ENCODE measurements around the gene PCDH9. TPM values are rescaled to one million over a fixed set of nuclear protein-coding genes. Genes with fewer than 3 reads are reported as not detected.

PCDH9 gene
- total and polyA plus RNA-seq, 2 experiments from 2014 or later = 0.31 to 0.52 TPM

- Mint-ChIP-seq H3K4me3 (no peak overlapping the region), H3K27ac (no peak overlapping the region), H3K36me3 (ENCODE audit: low read depth) (no peaks in the 10 kb centered on the region), H3K27me3 (ENCODE audit: insufficient read depth, low read depth, poor library complexity) (peaks cover 2% of the 10 kb centered on the region), H3K9me3 (no peaks in the 10 kb centered on the region), H3K4me1 (peaks cover 15% of the 10 kb centered on the region; the same call in 2 of the 3 replicates)
- H3K27me3 ChIP-seq (ENCODE audit: insufficient read depth) = no peaks in the 10 kb centered on the region
- no peaks in the 10 kb centered on the region for H4K20me1 ChIP-seq (replicated peaks; ENCODE audit: insufficient read depth)
- H3K4me1 ChIP-seq (ENCODE audit: insufficient read depth) = peaks cover 19% of the 10 kb centered on the region
- H3K27ac ChIP-seq (ENCODE audit: low read depth) = no peak overlapping the region
- no peak overlapping the region for H3K4me3 ChIP-seq
- no peak for DNase-seq (ENCODE audit: low spot score)
- no peak for TF ChIP-seq CTCF (conservative IDR thresholded peaks at IDR 0.05; ENCODE audit: low read depth in 2 of 2)
- TF ChIP-seq STAT1 (IDR thresholded peaks at IDR 0.05; ENCODE audit: unreplicated experiment) = no peak
- TF ChIP-seq ZNF331 (CRISPR knock-in tag; IDR thresholded peaks at IDR 0.05; ENCODE audit: low read depth) = no peak
- no peak for TF ChIP-seq CREB1 (CRISPR knock-in tag; IDR thresholded peaks at IDR 0.05; ENCODE audit: low read depth)
- TF ChIP-seq EZH2 (IDR thresholded peaks at IDR 0.05; ENCODE audit: low read depth, unreplicated experiment) = no peak
- no peak for TF ChIP-seq NANOG (IDR thresholded peaks at IDR 0.05; ENCODE audit: borderline replicate concordance)
- no peaks in the 10 kb centered on the region for H3K9me2 ChIP-seq (ENCODE audit: insufficient read depth)
- no peak for ATAC-seq
- no peaks in the 10 kb centered on the region for H3F3A ChIP-seq (replicated peaks; ENCODE audit: low read depth)
- H2AFZ ChIP-seq = peak overlapping the region; percentile 49; the same call in 1 of the 2 replicates
- H3K36me3 ChIP-seq (ENCODE audit: insufficient read depth) = no peaks in the 10 kb centered on the region
- H3K4me2 ChIP-seq = no peak overlapping the region
- no peaks in the 10 kb centered on the region for H3K79me2 ChIP-seq (replicated peaks; ENCODE audit: insufficient read depth)
Observed at GRCh38 chr13:66345971-66346370, 884.2 kb downstream of the PCDH9 start.

GRCh38 chr13:66345518-66345810 lies 884.7 kb downstream of the PCDH9 start:
- peaks cover 15% of the 10 kb centered on the region; the same call in 2 of the 3 replicates for H3K4me1 Mint-ChIP-seq
- Histone ChIP-seq H3K9me2 (ENCODE audit: insufficient read depth) (no peaks in the 10 kb centered on the region), H2AFZ (no peak overlapping the region; the same call in 1 of the 2 replicates), H3K4me2 (no peak overlapping the region), H3K4me3 (no peak overlapping the region), H4K20me1 (replicated peaks; ENCODE audit: insufficient read depth) (no peaks in the 10 kb centered on the region), H3K4me1 (ENCODE audit: insufficient read depth) (peaks cover 19% of the 10 kb centered on the region), H3K79me2 (replicated peaks; ENCODE audit: insufficient read depth) (no peaks in the 10 kb centered on the region), H3K27ac (ENCODE audit: low read depth) (no peak overlapping the region), H3F3A (replicated peaks; ENCODE audit: low read depth) (no peaks in the 10 kb centered on the region), H3K36me3 (ENCODE audit: insufficient read depth) (no peaks in the 10 kb centered on the region), H3K27me3 (ENCODE audit: insufficient read depth) (no peaks in the 10 kb centered on the region)
- H3K9me3 Mint-ChIP-seq = no peaks in the 10 kb centered on the region
- no peak for ATAC-seq
- DNase-seq (ENCODE audit: low spot score) = no peak
- no peak overlapping the region for H3K27ac Mint-ChIP-seq
- H3K27me3 Mint-ChIP-seq (ENCODE audit: insufficient read depth, low read depth, poor library complexity) = peaks cover 2% of the 10 kb centered on the region
- no peak overlapping the region for H3K4me3 Mint-ChIP-seq
- H3K36me3 Mint-ChIP-seq (ENCODE audit: low read depth) = no peaks in the 10 kb centered on the region
- TF ChIP-seq CREB1 (CRISPR knock-in tag; IDR thresholded peaks at IDR 0.05; ENCODE audit: low read depth) = no peak
- no peak for TF ChIP-seq CTCF (conservative IDR thresholded peaks at IDR 0.05; ENCODE audit: low read depth in 2 of 2)
- no peak for TF ChIP-seq EZH2 (IDR thresholded peaks at IDR 0.05; ENCODE audit: low read depth, unreplicated experiment)
- no peak for TF ChIP-seq ZNF114 (CRISPR knock-in tag; IDR thresholded peaks at IDR 0.05)
- TF ChIP-seq EZH2phosphoT487 (IDR thresholded peaks at IDR 0.05; ENCODE audit: unreplicated experiment) = no peak
- TF ChIP-seq JUNB (IDR thresholded peaks at IDR 0.05; ENCODE audit: unreplicated experiment) = no peak
- TF ChIP-seq NANOG (IDR thresholded peaks at IDR 0.05; ENCODE audit: borderline replicate concordance) = no peak
- TF ChIP-seq POLR2AphosphoS5 (IDR thresholded peaks at IDR 0.05; ENCODE audit: low read depth) = no peak
- no peak for TF ChIP-seq ETS1 (IDR thresholded peaks at IDR 0.05)
- TF ChIP-seq STAT1 (IDR thresholded peaks at IDR 0.05; ENCODE audit: unreplicated experiment) = no peak
- TF ChIP-seq ZNF331 (CRISPR knock-in tag; IDR thresholded peaks at IDR 0.05; ENCODE audit: low read depth) = no peak

Data from GM23338 (cell line).